Naive thymus-derived CD8-positive, alpha-beta T cell (primary cell): ENCODE results near the gene TUBG2. TPM values are rescaled to one million over a fixed set of nuclear protein-coding genes. Genes with fewer than 3 reads are reported as not detected.

Experiments
- ATAC-seq, 2 donors: fragments of 150-1000 bp; cut with Tn5 transposase in 1 of 2; sonication (Bioruptor Pico), chemical (Tn5 transposase) in 1 of 2; 1 replicate in 1 of 2; 2 replicates in 1 of 2; pipeline ENCODE4 v1.10.0; 2021; ENCODE audit warnings: mild to moderate bottlenecking in 2 of 2, moderate library complexity in 2 of 2
- POLR2A ChIA-PET: fragments of 350-600 bp; sonication (Branson Sonifier 250); formaldehyde crosslinking; loops from one replicate; lab custom pipeline; 2021; ENCODE audit warnings: antibody characterized with exemption; lab: Charles Lee
- DNase-seq, 10 donors: peaks; one replicate each; pipeline versions ENCODE4 v3.0.0 to v3.0.0-alpha.2; 2020 to 2022
- H3K27ac Mint-ChIP-seq, 10 donors: one replicate each; pipeline ENCODE4 v1.8.0; 2020 to 2022; ENCODE audit warnings: mild to moderate bottlenecking in 10 of 10, mixed read lengths in 10 of 10, moderate library complexity in 4 of 10, inconsistent platforms in 1 of 10
- H3K27me3 Mint-ChIP-seq, 5 donors: one replicate each; pipeline ENCODE4 v1.8.0; 2021 to 2022; ENCODE audit warnings: mixed read lengths in 5 of 5
- H3K36me3 Mint-ChIP-seq, 3 donors: one replicate each; pipeline ENCODE4 v1.8.0; 2020 to 2022; ENCODE audit warnings: mixed read lengths in 3 of 3, mild to moderate bottlenecking in 2 of 3, inconsistent platforms in 1 of 3
- H3K4me1 Mint-ChIP-seq, 4 donors: one replicate each; pipeline ENCODE4 v1.8.0; 2021 to 2022; ENCODE audit warnings: mixed read lengths in 4 of 4
- H3K4me3 Mint-ChIP-seq, 10 donors: one replicate each; pipeline ENCODE4 v1.8.0; 2020 to 2022; ENCODE audit warnings: mild to moderate bottlenecking in 10 of 10, mixed read lengths in 10 of 10, moderate library complexity in 6 of 10, inconsistent platforms in 1 of 10
- H3K9me3 Mint-ChIP-seq, 9 donors: one replicate each; pipeline ENCODE4 v1.8.0; 2020 to 2022; ENCODE audit warnings: mixed read lengths in 9 of 9, mild to moderate bottlenecking in 3 of 9, inconsistent platforms in 1 of 9, moderate library complexity in 1 of 9
- microRNA-seq: library from miRNA; unstranded; fragments of <30 nt; microRNA quantifications from one replicate; pipeline ENCODE4 v1.2.0, GENCODE V29; 2022; ENCODE audit warnings: borderline microRNAs expressed
- polyA plus RNA-seq, 3 donors: library from polyadenylated mRNA; unstranded; fragments of 300-500 nt; fragmentation: Illumina TruSeq; gene quantifications; one replicate each; pipeline ENCODE4 v1.2.3, GENCODE V29; 2021
- total RNA-seq, 8 experiments: library from RNA in 2 of 8; stranded (reverse) in 2 of 8; gene quantifications; one replicate each; pipeline ENCODE4 v1.2.3 and lab custom pipeline; 2021 to 2026

TUBG2 gene
- total and polyA plus RNA-seq, 5 experiments from 2014 or later, result 4.9 to 22.1 (median 6.9) TPM

DNA sequence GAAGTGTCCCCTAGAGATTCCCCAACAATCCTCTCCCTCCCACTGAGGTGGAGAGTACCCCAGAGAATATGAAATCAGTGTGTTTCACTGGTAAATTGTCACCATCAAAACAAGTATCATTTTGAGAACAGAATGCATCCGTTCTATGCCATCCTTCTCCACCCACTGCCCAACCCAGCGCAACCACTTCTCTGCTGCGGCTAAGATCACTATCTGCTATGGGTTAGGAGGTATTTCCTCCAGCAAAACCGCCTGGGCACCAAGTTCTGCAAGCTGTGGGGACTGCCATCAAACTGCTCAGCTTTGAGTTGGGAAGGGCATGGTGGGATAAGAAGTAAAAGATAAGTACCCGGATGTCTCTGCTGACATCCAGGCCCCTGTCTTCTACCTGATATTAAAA, 47.6 kb downstream of the TUBG2 start:
- ATAC-seq (peak; percentile 93 to 99), DNase-seq (peak in 7 of 10 donors; percentile 19 to 73 (median 52))
- peak overlapping the region in 3 of 10 donors; percentile 35 to 61 (median 51) for H3K27ac Mint-ChIP-seq
- H3K4me1 Mint-ChIP-seq, result peaks cover 11 to 30% (median 23%) of the 10 kb centered on the region in 4 donors
- H3K36me3 Mint-ChIP-seq, result peaks cover 13 to 97% (median 66%) of the 10 kb centered on the region in 3 donors
- POLR2A ChIA-PET, result interaction anchor here (0.7 kb wide), 1 partner anchor 127 kb away, joined by 3 read pairs; no protein-coding TSS in a partner anchor
- no peaks in the 10 kb centered on the region for H3K27me3 Mint-ChIP-seq
- H3K4me3 Mint-ChIP-seq, result peak overlapping the region in 8 of 10 donors; percentile 7 to 74 (median 45)
- H3K9me3 Mint-ChIP-seq, result no peaks in the 10 kb centered on the region

DNA sequence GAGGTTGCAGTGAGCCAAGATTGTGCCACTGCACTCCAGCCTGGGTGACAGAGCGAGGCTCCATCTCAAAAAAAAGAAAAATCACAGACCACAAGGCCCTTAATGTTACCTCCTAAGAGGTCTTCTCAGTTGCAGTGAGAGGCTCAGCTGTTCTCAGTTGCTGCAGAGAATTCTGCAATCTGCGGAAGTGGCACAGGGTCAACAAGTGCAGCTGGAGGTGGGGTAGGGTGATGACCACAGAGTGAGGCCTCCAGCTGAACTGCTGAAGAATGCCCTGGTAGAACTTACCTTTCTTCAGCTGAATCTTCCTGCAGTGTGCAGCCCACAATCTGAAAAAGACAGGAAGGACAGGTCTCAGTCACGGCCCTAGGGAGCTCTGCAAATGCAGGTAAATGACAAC, 49.5 kb downstream of the TUBG2 start:
- H3K27me3 Mint-ChIP-seq, result no peaks in the 10 kb centered on the region
- H3K27ac Mint-ChIP-seq, result no peak overlapping the region
- no peak for DNase-seq
- H3K4me1 Mint-ChIP-seq, result peaks cover 12 to 27% (median 23%) of the 10 kb centered on the region in 4 donors
- peaks cover 13 to 97% (median 69%) of the 10 kb centered on the region in 3 donors for H3K36me3 Mint-ChIP-seq
- no peaks in the 10 kb centered on the region for H3K9me3 Mint-ChIP-seq
- H3K4me3 Mint-ChIP-seq, result no peak overlapping the region
- POLR2A ChIA-PET, result interaction anchor here (1.0 kb wide), 1 partner anchor 33 kb away, joined by 3 read pairs; no protein-coding TSS in a partner anchor
- no peak for ATAC-seq

GRCh38 chr17:42709561-42709960, 50.5 kb downstream of the TUBG2 start:
- H3K27me3 Mint-ChIP-seq, result no peaks in the 10 kb centered on the region
- H3K36me3 Mint-ChIP-seq, result peaks cover 11 to 95% (median 65%) of the 10 kb centered on the region in 3 donors
- no peak overlapping the region for H3K4me3 Mint-ChIP-seq
- POLR2A ChIA-PET, result interaction anchor here (1.0 kb wide), 1 partner anchor 34 kb away, joined by 3 read pairs; no protein-coding TSS in a partner anchor
- no peak overlapping the region for H3K27ac Mint-ChIP-seq
- H3K4me1 Mint-ChIP-seq, result peaks cover 12 to 27% (median 23%) of the 10 kb centered on the region in 4 donors
- H3K9me3 Mint-ChIP-seq, result no peaks in the 10 kb centered on the region
- ATAC-seq (no peak), DNase-seq (no peak)

Small RNA genes within 50 kb of the gene (microRNA-seq; reads per million reads assigned to microRNA genes)
- gene MIR6780A, result 1.0 reads per million

Other genes starting within 250 kb of the TUBG2 start
- not detected for gene CAVIN1, start 236.0 kb upstream of the TUBG2 start, total RNA-seq
- gene CAVIN1, start 236.0 kb upstream of the TUBG2 start, polyA plus RNA-seq, result under 1 TPM in 1 of 3 donors, not detected in 2; 0.03 TPM
- gene ATP6V0A1, start 200.4 kb upstream of the TUBG2 start, total RNA-seq, result 10 to 100 TPM; 18.3 to 19.1 TPM
- 10 to 100 TPM in 2 of 3 donors, 1 to 10 TPM in 1; 4.1 to 12.6 (median 10.3) TPM for gene ATP6V0A1, start 200.4 kb upstream of the TUBG2 start, polyA plus RNA-seq
- 10 to 100 TPM; 26.4 to 28.5 TPM for gene NAGLU, start 123.0 kb upstream of the TUBG2 start, total RNA-seq
- 10 to 100 TPM in 2 of 3 donors, 1 to 10 TPM in 1; 8.0 to 16.2 (median 13.4) TPM for gene NAGLU, start 123.0 kb upstream of the TUBG2 start, polyA plus RNA-seq
- gene HSD17B1, start 106.4 kb upstream of the TUBG2 start, total RNA-seq, result 1 to 10 TPM; 1.4 to 2.1 TPM
- under 1 TPM; 0.18 to 0.98 (median 0.24) TPM for gene HSD17B1, start 106.4 kb upstream of the TUBG2 start, polyA plus RNA-seq
- gene COASY, start 97.1 kb upstream of the TUBG2 start, total RNA-seq, result 10 to 100 TPM; 67.0 to 72.3 TPM
- 10 to 100 TPM; 48.3 to 67.9 (median 65.5) TPM for gene COASY, start 97.1 kb upstream of the TUBG2 start, polyA plus RNA-seq
- gene MLX, start 92.2 kb upstream of the TUBG2 start, total RNA-seq, result 10 to 100 TPM; 58.2 to 67.8 TPM
- gene MLX, start 92.2 kb upstream of the TUBG2 start, polyA plus RNA-seq, result 10 to 100 TPM; 24.6 to 47.1 (median 25.0) TPM
- 1 to 10 TPM; 3.3 to 4.6 TPM for gene PSMC3IP, start 81.6 kb upstream of the TUBG2 start, total RNA-seq
- 1 to 10 TPM in 1 of 3 donors, under 1 TPM in 2; 0.69 to 1.1 (median 0.71) TPM for gene PSMC3IP, start 81.6 kb upstream of the TUBG2 start, polyA plus RNA-seq
- 100 to 1,000 TPM; 139 to 147 TPM for gene RETREG3, start 49.9 kb upstream of the TUBG2 start, total RNA-seq
- 100 to 1,000 TPM; 119 to 131 (median 122) TPM for gene RETREG3, start 49.9 kb upstream of the TUBG2 start, polyA plus RNA-seq
- 10 to 100 TPM; 12.7 to 16.3 TPM for gene TUBG1, start 49.6 kb upstream of the TUBG2 start, total RNA-seq
- gene TUBG1, start 49.6 kb upstream of the TUBG2 start, polyA plus RNA-seq, result 10 to 100 TPM in 1 of 3 donors, 1 to 10 TPM in 2; 6.7 to 10.3 (median 7.8) TPM
- not detected for gene PLEKHH3, start 17.7 kb downstream of the TUBG2 start, total RNA-seq
- not detected for gene PLEKHH3, start 17.7 kb downstream of the TUBG2 start, polyA plus RNA-seq
- 1 to 10 TPM; 1.3 to 1.7 TPM for gene CCR10, start 22.6 kb downstream of the TUBG2 start, total RNA-seq
- 1 to 10 TPM in 1 of 3 donors, under 1 TPM in 2; 0.68 to 1.8 (median 0.75) TPM for gene CCR10, start 22.6 kb downstream of the TUBG2 start, polyA plus RNA-seq
- gene CNTNAP1, start 23.2 kb downstream of the TUBG2 start, total RNA-seq, result 1 to 10 TPM; 2.7 to 3.0 TPM
- under 1 TPM in 1 of 3 donors, not detected in 2; 0.05 TPM for gene CNTNAP1, start 23.2 kb downstream of the TUBG2 start, polyA plus RNA-seq
- 100 to 1,000 TPM; 186 to 197 TPM for gene EZH1, start 85.8 kb downstream of the TUBG2 start, total RNA-seq
- 10 to 100 TPM; 30.6 to 44.6 (median 32.0) TPM for gene EZH1, start 85.8 kb downstream of the TUBG2 start, polyA plus RNA-seq
- not detected for gene RAMP2, start 101.9 kb downstream of the TUBG2 start, total RNA-seq
- gene RAMP2, start 101.9 kb downstream of the TUBG2 start, polyA plus RNA-seq, result not detected
- 10 to 100 TPM; 51.0 to 55.2 TPM for gene VPS25, start 114.2 kb downstream of the TUBG2 start, total RNA-seq
- gene VPS25, start 114.2 kb downstream of the TUBG2 start, polyA plus RNA-seq, result 10 to 100 TPM; 43.9 to 64.5 (median 56.3) TPM
- gene WNK4, start 121.3 kb downstream of the TUBG2 start, total RNA-seq, result under 1 TPM; 0.27 to 0.62 TPM
- gene WNK4, start 121.3 kb downstream of the TUBG2 start, polyA plus RNA-seq, result under 1 TPM in 1 of 3 donors, not detected in 2; 0.09 TPM
- 10 to 100 TPM; 26.7 to 27.0 TPM for gene COA3, start 139.4 kb downstream of the TUBG2 start, total RNA-seq
- gene COA3, start 139.4 kb downstream of the TUBG2 start, polyA plus RNA-seq, result 100 to 1,000 TPM; 106 to 119 (median 118) TPM
- not detected for gene CNTD1, start 139.6 kb downstream of the TUBG2 start, total RNA-seq
- under 1 TPM; 0.12 to 0.52 (median 0.24) TPM for gene CNTD1, start 139.6 kb downstream of the TUBG2 start, polyA plus RNA-seq
- 100 to 1,000 TPM; 103 to 109 TPM for gene BECN1, start 165.0 kb downstream of the TUBG2 start, total RNA-seq
- 100 to 1,000 TPM; 106 to 124 (median 123) TPM for gene BECN1, start 165.0 kb downstream of the TUBG2 start, polyA plus RNA-seq
- 10 to 100 TPM; 65.3 to 67.3 TPM for gene PSME3, start 174.1 kb downstream of the TUBG2 start, total RNA-seq
- 100 to 1,000 TPM; 117 to 123 (median 120) TPM for gene PSME3, start 174.1 kb downstream of the TUBG2 start, polyA plus RNA-seq
- 1 to 10 TPM; 4.0 to 4.2 TPM for gene AOC2, start 185.3 kb downstream of the TUBG2 start, total RNA-seq
- under 1 TPM; 0.06 to 0.63 (median 0.12) TPM for gene AOC2, start 185.3 kb downstream of the TUBG2 start, polyA plus RNA-seq
- gene AOC3, start 191.9 kb downstream of the TUBG2 start, total RNA-seq, result 1 to 10 TPM; 1.6 TPM
- under 1 TPM in 1 of 3 donors, not detected in 2; 0.13 TPM for gene AOC3, start 191.9 kb downstream of the TUBG2 start, polyA plus RNA-seq
- gene G6PC1, start 241.5 kb downstream of the TUBG2 start, total RNA-seq, result not detected
- gene G6PC1, start 241.5 kb downstream of the TUBG2 start, polyA plus RNA-seq, result not detected